ENCODE results near the gene TTC23L.

Gene TTC23L

GRCh38 chr5:34866989-34867471 lies 28.1 kb downstream of the TTC23L start:
- no peak for ATAC-seq (replicated peaks)
- Mint-ChIP-seq H3K27ac (no peak overlapping the region), H3K4me3 (no peak overlapping the region)

GRCh38 chr5:34867660-34868059 lies 28.7 kb downstream of the TTC23L start:
- DNase-seq, result no peak
- Mint-ChIP-seq H3K4me3 (no peak overlapping the region), H3K9me3 (no peaks in the 10 kb centered on the region), H3K27ac (no peak overlapping the region), H3K4me1 (ENCODE audit: low read depth in 2 of 2) (no peaks in the 10 kb centered on the region), H3K27me3 (peaks cover 0 to 7% of the 10 kb centered on the region in 2 donors), H3K36me3 (ENCODE audit: insufficient read depth) (no peaks in the 10 kb centered on the region)
- ATAC-seq (replicated peaks), result no peak

More at GRCh38 chr5:34866989-34867471, 28.1 kb downstream of the TTC23L start:
- Mint-ChIP-seq H3K27me3 (peaks cover 0 to 7% of the 10 kb centered on the region in 2 donors), H3K4me1 (ENCODE audit: low read depth in 2 of 2) (no peaks in the 10 kb centered on the region), H3K9me3 (no peaks in the 10 kb centered on the region), H3K36me3 (ENCODE audit: insufficient read depth) (no peaks in the 10 kb centered on the region)
- no peak for DNase-seq

GRCh38 chr5:34868791-34869190 lies 29.8 kb downstream of the TTC23L start:
- Mint-ChIP-seq H3K36me3 (ENCODE audit: insufficient read depth) (no peaks in the 10 kb centered on the region), H3K4me1 (ENCODE audit: low read depth in 2 of 2) (no peaks in the 10 kb centered on the region), H3K27me3 (peaks cover 8 to 17% of the 10 kb centered on the region in 2 donors), H3K27ac (no peak overlapping the region), H3K4me3 (no peak overlapping the region), H3K9me3 (no peaks in the 10 kb centered on the region)
- DNase-seq (no peak), ATAC-seq (replicated peaks) (no peak)

DNA sequence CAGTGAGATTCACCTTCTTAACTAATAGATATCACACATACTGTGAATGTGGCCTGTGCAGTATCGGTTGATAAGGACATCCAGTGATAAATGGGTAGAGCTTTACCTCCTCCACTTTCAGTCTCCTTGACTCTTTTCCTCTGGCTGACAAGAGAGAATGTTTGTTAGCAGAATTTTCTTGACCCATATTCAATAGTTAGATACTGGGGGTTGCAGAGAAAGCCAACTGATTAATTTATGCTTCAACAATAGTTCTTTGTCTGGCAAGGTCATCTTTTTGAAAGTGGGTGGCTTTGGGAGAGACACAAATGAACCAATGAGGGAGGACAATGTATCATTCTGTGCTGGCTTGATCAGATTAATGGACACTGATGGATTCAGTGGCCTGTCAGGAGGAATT lies 30.3 kb downstream of the TTC23L start:
- Mint-ChIP-seq H3K27me3 (peaks cover 13 to 21% of the 10 kb centered on the region in 2 donors), H3K9me3 (no peaks in the 10 kb centered on the region), H3K4me1 (ENCODE audit: low read depth in 2 of 2) (no peaks in the 10 kb centered on the region), H3K36me3 (ENCODE audit: insufficient read depth) (no peaks in the 10 kb centered on the region), H3K4me3 (no peak overlapping the region), H3K27ac (no peak overlapping the region)
- ATAC-seq (replicated peaks), result no peak
- DNase-seq, result no peak

DNA sequence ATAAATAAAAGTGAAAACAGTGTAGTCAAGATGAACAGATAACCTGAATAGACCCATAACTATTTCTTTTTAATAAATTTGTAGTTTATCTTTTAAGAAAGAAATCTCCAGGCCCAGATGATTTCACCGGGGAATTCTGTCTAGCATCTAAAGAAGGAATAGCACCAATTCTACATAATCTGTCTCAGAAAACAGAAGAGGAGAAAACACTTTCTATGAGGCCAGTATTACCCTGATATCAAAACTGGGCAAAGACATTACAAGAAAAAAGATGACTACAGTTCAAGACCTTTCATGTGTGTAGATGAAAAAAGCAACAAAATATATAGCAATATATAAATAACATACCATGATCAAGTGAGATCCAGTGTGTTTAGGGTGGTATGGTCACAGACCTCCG lies 31.4 kb downstream of the TTC23L start:
- Mint-ChIP-seq H3K36me3 (ENCODE audit: insufficient read depth) (no peaks in the 10 kb centered on the region), H3K4me1 (ENCODE audit: low read depth in 2 of 2) (no peaks in the 10 kb centered on the region), H3K27me3 (peaks cover 22 to 24% of the 10 kb centered on the region in 2 donors), H3K27ac (no peak overlapping the region), H3K9me3 (no peaks in the 10 kb centered on the region), H3K4me3 (no peak overlapping the region)
- DNase-seq (no peak), ATAC-seq (replicated peaks) (no peak)

DNA sequence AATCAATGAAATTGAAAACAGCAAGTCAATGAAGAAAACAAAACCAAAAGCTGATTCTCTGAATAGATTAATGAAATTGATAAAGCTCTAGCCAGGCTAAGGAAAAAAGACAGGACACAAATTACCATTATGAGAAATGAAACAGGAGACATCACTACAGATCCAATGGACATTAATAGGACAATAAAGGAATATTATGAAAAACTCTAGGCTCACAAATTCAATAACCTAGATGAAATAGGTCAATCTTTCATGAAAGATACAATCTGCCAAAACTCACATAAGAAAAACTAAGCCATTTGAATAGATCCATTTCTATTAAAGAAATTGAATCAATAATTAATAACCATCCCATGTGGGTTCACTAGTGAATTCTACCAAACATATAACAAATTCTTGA lies 37.3 kb downstream of the TTC23L start:
- Mint-ChIP-seq H3K27me3 (peaks cover 25 to 37% of the 10 kb centered on the region in 2 donors), H3K36me3 (ENCODE audit: insufficient read depth) (no peaks in the 10 kb centered on the region), H3K4me3 (no peak overlapping the region), H3K27ac (no peak overlapping the region), H3K9me3 (peaks cover 0 to 1% of the 10 kb centered on the region in 2 donors), H3K4me1 (ENCODE audit: low read depth in 2 of 2) (no peaks in the 10 kb centered on the region)
- DNase-seq (no peak), ATAC-seq (replicated peaks) (no peak)

DNA sequence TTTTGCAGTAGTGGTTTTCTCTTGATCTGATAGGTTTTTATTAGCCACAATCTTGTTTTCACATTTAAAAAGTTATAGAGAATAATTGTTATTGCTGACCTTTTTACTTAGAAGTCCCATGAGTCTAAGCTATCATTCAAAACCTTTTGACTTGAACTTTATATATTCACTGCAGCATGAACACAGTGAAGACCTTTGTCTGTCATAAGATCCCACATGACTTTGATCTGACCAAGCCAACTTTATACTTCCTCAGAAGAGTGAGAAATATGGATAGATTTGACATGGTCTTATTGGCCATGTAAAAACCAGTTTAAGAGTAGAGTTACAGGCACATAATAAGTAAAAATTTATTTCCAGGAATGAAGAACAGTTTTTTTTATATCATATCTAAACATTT lies 42.3 kb downstream of the TTC23L start:
- DNase-seq (no peak), ATAC-seq (replicated peaks) (no peak)
- Mint-ChIP-seq H3K9me3 (no peaks in the 10 kb centered on the region), H3K27ac (no peak overlapping the region), H3K27me3 (peaks cover 39 to 44% of the 10 kb centered on the region in 2 donors), H3K4me3 (no peak overlapping the region), H3K36me3 (ENCODE audit: insufficient read depth) (no peaks in the 10 kb centered on the region), H3K4me1 (ENCODE audit: low read depth in 2 of 2) (no peaks in the 10 kb centered on the region)

- Mint-ChIP-seq H3K27me3 (peaks cover 44 to 52% of the 10 kb centered on the region in 2 donors), H3K4me3 (no peak overlapping the region), H3K4me1 (ENCODE audit: low read depth in 2 of 2) (no peaks in the 10 kb centered on the region), H3K9me3 (no peaks in the 10 kb centered on the region), H3K36me3 (ENCODE audit: insufficient read depth) (no peaks in the 10 kb centered on the region), H3K27ac (no peak overlapping the region)
- ATAC-seq (replicated peaks) (no peak), DNase-seq (no peak)
Observed at GRCh38 chr5:34886392-34887119, 47.6 kb downstream of the TTC23L start.

DNA sequence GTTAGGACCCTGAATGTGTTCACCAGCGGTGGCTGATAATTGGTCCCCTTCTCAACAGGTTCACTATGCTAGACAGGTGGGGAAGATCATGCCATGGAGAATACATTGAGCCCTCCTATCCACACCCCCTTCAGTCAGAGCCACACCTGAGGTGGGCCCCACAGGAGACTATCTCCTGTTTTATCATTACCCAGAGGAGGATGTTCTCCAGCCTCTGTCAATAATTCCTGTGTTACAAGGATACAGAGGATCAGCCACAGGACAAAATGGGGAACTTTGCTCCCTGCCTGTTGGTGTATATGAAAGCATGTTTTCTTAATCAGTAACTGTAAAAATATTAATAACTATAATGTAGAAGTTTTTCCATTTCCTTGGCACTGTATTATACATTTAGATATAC lies 50.4 kb downstream of the TTC23L start:
- Mint-ChIP-seq H3K36me3 (ENCODE audit: insufficient read depth) (no peaks in the 10 kb centered on the region), H3K27me3 (peaks cover 16 to 29% of the 10 kb centered on the region in 2 donors), H3K4me3 (no peak overlapping the region), H3K27ac (no peak overlapping the region), H3K4me1 (ENCODE audit: low read depth in 2 of 2) (no peaks in the 10 kb centered on the region), H3K9me3 (no peaks in the 10 kb centered on the region)
- DNase-seq (no peak), ATAC-seq (replicated peaks) (no peak)

- Mint-ChIP-seq H3K9me3 (no peaks in the 10 kb centered on the region), H3K27ac (peak overlapping the region in 1 of 2 donors; percentile 47), H3K36me3 (ENCODE audit: insufficient read depth) (no peaks in the 10 kb centered on the region), H3K4me1 (ENCODE audit: low read depth in 2 of 2) (no peaks in the 10 kb centered on the region), H3K27me3 (peaks cover 6 to 8% of the 10 kb centered on the region in 2 donors), H3K4me3 (no peak overlapping the region)
- ATAC-seq (replicated peaks) (no peak), DNase-seq (no peak)
Observed at GRCh38 chr5:34891981-34892380, 53.0 kb downstream of the TTC23L start.

DNA sequence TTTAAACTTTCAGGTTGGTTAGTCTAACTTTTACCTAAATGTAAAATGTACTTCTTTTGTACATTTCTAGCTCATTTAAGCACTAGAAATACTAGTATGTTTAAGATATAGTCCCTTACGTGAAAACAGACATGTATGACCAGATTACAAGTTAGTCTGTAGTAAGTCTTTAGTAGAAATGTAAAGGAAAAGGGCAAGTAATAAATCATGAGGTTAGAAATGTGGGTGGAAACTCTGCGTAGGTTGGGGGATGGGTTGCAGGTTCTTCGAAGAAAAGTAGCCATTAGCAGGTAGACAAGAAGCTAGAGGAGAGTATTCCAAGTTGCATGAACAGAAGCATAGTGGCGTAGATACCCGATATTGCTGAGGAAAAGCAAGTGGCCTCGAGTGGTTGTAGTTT lies 53.5 kb downstream of the TTC23L start:
- no peaks in the 10 kb centered on the region for H3K4me1 Mint-ChIP-seq (ENCODE audit: low read depth in 2 of 2)
- no peak for ATAC-seq (replicated peaks)
- peaks cover 2 to 3% of the 10 kb centered on the region in 2 donors for H3K27me3 Mint-ChIP-seq
- peak overlapping the region in 1 of 2 donors; percentile 47 for H3K27ac Mint-ChIP-seq
- H3K9me3 Mint-ChIP-seq, result no peaks in the 10 kb centered on the region
- no peak overlapping the region for H3K4me3 Mint-ChIP-seq
- DNase-seq, result no peak
- no peaks in the 10 kb centered on the region for H3K36me3 Mint-ChIP-seq (ENCODE audit: insufficient read depth)

GRCh38 chr5:34894716-34895115 lies 55.8 kb downstream of the TTC23L start:
- Mint-ChIP-seq H3K27ac (no peak overlapping the region), H3K9me3 (no peaks in the 10 kb centered on the region), H3K4me3 (no peak overlapping the region), H3K27me3 (no peaks in the 10 kb centered on the region), H3K4me1 (ENCODE audit: low read depth in 2 of 2) (no peaks in the 10 kb centered on the region), H3K36me3 (ENCODE audit: insufficient read depth) (no peaks in the 10 kb centered on the region)
- ATAC-seq (replicated peaks) (no peak), DNase-seq (no peak)

- Mint-ChIP-seq H3K9me3 (no peaks in the 10 kb centered on the region), H3K36me3 (ENCODE audit: insufficient read depth) (no peaks in the 10 kb centered on the region), H3K4me3 (no peak overlapping the region), H3K27ac (peak overlapping the region in 1 of 2 donors; percentile 25), H3K4me1 (ENCODE audit: low read depth in 2 of 2) (no peaks in the 10 kb centered on the region), H3K27me3 (no peaks in the 10 kb centered on the region)
- no peak for DNase-seq
- ATAC-seq (replicated peaks), result no peak
Observed at GRCh38 chr5:34895641-34896419, 56.9 kb downstream of the TTC23L start.

DNA sequence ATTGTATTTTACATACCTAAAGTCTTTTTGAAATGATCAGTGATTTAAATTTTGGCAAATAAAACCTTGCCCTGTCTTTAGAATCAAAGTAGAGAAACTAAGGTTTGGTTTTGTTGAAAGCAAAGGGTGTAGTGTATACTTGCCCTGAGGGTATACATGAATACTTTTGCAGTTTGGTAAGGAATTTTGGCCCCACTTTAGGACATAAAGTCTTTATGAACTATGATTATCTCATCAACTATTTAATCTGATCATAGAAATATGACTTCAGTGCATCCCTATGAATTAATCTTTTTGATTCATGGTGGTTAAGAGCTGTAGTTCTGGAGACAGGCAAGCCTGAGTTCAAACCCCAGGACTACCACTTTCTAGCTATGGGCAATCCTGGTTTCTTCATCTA lies 58.7 kb downstream of the TTC23L start:
- Mint-ChIP-seq H3K27ac (no peak overlapping the region), H3K9me3 (no peaks in the 10 kb centered on the region), H3K36me3 (ENCODE audit: insufficient read depth) (peaks cover 4% of the 10 kb centered on the region), H3K27me3 (no peaks in the 10 kb centered on the region), H3K4me1 (ENCODE audit: low read depth in 2 of 2) (no peaks in the 10 kb centered on the region), H3K4me3 (no peak overlapping the region)
- no peak for ATAC-seq (replicated peaks)
- no peak for DNase-seq
